Endothelial cell of umbilical vein (primary cell): Measurements from ENCODE around the gene ASB7.

Experiments used
- EZH2 ChIP-seq: IDR thresholded peaks from 2 replicates; pipeline ENCODE4 v1.6.1; 2012; ENCODE audit warnings: borderline replicate concordance, low read depth, mild to moderate bottlenecking, moderate library complexity, low read length, inconsistent platforms; ENCODE audit not compliant: severe bottlenecking
- FOS ChIP-seq: IDR thresholded peaks from 2 replicates; pipeline ENCODE4 v1.6.1; 2011; ENCODE audit warnings: mild to moderate bottlenecking, low read length, moderate library complexity, borderline replicate concordance; ENCODE audit not compliant: insufficient read depth
- GATA2 ChIP-seq: IDR thresholded peaks from 2 replicates; pipeline ENCODE4 v1.7.0; 2011; ENCODE audit warnings: low read depth, mild to moderate bottlenecking, moderate library complexity, mixed read lengths, low read length; ENCODE audit not compliant: insufficient read length, insufficient read depth
- JUN ChIP-seq: IDR thresholded peaks from 2 replicates; pipeline ENCODE4 v1.6.1; 2011; ENCODE audit warnings: borderline replicate concordance, low read depth; ENCODE audit not compliant: insufficient read length, insufficient read depth
- MAX ChIP-seq: IDR thresholded peaks from 2 replicates; pipeline ENCODE4 v1.6.1; 2011; ENCODE audit not compliant: insufficient read depth, insufficient read length
- POLR2A ChIP-seq: IDR thresholded peaks from 2 replicates; pipeline ENCODE4 v1.6.1; 2012; ENCODE audit warnings: low read depth, mild to moderate bottlenecking, control low read depth, low read length
- POLR2AphosphoS5 ChIP-seq: IDR thresholded peaks from 2 replicates; pipeline ENCODE4 v1.6.1; 2012; ENCODE audit warnings: low read depth, mild to moderate bottlenecking, control low read depth, low read length, moderate library complexity; ENCODE audit not compliant: insufficient read depth
- TF ChIP-seq, protein P1 (sequence below), 2 donors: IDR thresholded peaks; 1 replicate in 1 of 2; 2 replicates in 1 of 2; pipeline ENCODE4 v1.5.1; 2011; ENCODE audit warnings: low read length in 2 of 2, mild to moderate bottlenecking in 2 of 2, moderate library complexity in 2 of 2, control low read depth in 1 of 2, inconsistent platforms in 1 of 2, low read depth in 1 of 2; ENCODE audit not compliant: insufficient read depth in 1 of 2; ENCODE audit errors: extremely low read depth in 1 of 2

- TF ChIP-seq, protein P1, sequence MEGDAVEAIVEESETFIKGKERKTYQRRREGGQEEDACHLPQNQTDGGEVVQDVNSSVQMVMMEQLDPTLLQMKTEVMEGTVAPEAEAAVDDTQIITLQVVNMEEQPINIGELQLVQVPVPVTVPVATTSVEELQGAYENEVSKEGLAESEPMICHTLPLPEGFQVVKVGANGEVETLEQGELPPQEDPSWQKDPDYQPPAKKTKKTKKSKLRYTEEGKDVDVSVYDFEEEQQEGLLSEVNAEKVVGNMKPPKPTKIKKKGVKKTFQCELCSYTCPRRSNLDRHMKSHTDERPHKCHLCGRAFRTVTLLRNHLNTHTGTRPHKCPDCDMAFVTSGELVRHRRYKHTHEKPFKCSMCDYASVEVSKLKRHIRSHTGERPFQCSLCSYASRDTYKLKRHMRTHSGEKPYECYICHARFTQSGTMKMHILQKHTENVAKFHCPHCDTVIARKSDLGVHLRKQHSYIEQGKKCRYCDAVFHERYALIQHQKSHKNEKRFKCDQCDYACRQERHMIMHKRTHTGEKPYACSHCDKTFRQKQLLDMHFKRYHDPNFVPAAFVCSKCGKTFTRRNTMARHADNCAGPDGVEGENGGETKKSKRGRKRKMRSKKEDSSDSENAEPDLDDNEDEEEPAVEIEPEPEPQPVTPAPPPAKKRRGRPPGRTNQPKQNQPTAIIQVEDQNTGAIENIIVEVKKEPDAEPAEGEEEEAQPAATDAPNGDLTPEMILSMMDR (IDR thresholded peaks at IDR 0.05; ENCODE audit: extremely low read depth in 1 of 2, insufficient read depth in 1 of 2, low read depth in 1 of 2, low read length in 2 of 2), result no peak
- TF ChIP-seq EZH2 (no peak), POLR2A (no peak), FOS (no peak), POLR2AphosphoS5 (no peak), MAX (no peak), JUN (no peak), GATA2 (no peak)
Measured at GRCh38 chr15:100593431-100593830, 9.0 kb upstream of the ASB7 start.
